Measurements from ENCODE around the gene EIF2A.
"Not testable (repeated sequence)": the region's sequence is repeated elsewhere in the genome, so short reads cannot be mapped to it uniquely, and the experiment has no call there.

Gene EIF2A

GRCh38 chr3:150546226-150547044 lies at the start of gene EIF2A, which contains the start of gene SERP1:
TSS of gene EIF2A (plus strand) at chr3:150546787. CDS start at chr3:150546803, 16 bp downstream.
TSS of gene SERP1 (minus strand) at chr3:150546496. CDS start at chr3:150546135, 361 bp downstream.
- peak within 1 kb of the TSS; percentile 95 for H3K4me3 ChIP-seq (ENCODE audit: low read depth, low read length)

GRCh38 chr3:150497956-150498355 lies 48.6 kb upstream of the EIF2A start:
- H3K4me3 ChIP-seq (ENCODE audit: low read depth, low read length): no peak overlapping the region

GRCh38 chr3:150500960-150501359 lies 45.6 kb upstream of the EIF2A start:
- not testable (repeated sequence) for H3K4me3 ChIP-seq (ENCODE audit: low read depth, low read length)

GRCh38 chr3:150503402-150504099 lies 43.0 kb upstream of the EIF2A start:
- H3K4me3 ChIP-seq (ENCODE audit: low read depth, low read length): no peak overlapping the region

- H3K4me3 ChIP-seq (ENCODE audit: low read depth, low read length): no peak overlapping the region
These were observed 42.1 kb upstream of the EIF2A start for GRCh38 chr3:150504483-150504882.

- no peak overlapping the region for H3K4me3 ChIP-seq (ENCODE audit: low read depth, low read length)
These were observed 38.2 kb upstream of the EIF2A start for GRCh38 chr3:150508401-150508800.

- no peak overlapping the region for H3K4me3 ChIP-seq (ENCODE audit: low read depth, low read length)
These were observed 36.8 kb upstream of the EIF2A start for GRCh38 chr3:150509780-150510179.

- H3K4me3 ChIP-seq (ENCODE audit: low read depth, low read length): no peak overlapping the region
These were observed 35.3 kb upstream of the EIF2A start for GRCh38 chr3:150511122-150511821.

- no peak overlapping the region for H3K4me3 ChIP-seq (ENCODE audit: low read depth, low read length)
These were observed 31.4 kb upstream of the EIF2A start for GRCh38 chr3:150515210-150515609.

GRCh38 chr3:150519026-150519425 lies 27.6 kb upstream of the EIF2A start:
- H3K4me3 ChIP-seq (ENCODE audit: low read depth, low read length): no peak overlapping the region

- H3K4me3 ChIP-seq (ENCODE audit: low read depth, low read length): no peak overlapping the region
These were observed 26.2 kb upstream of the EIF2A start for GRCh38 chr3:150520408-150520807.

GRCh38 chr3:150521463-150521862 lies 25.1 kb upstream of the EIF2A start:
- no peak overlapping the region for H3K4me3 ChIP-seq (ENCODE audit: low read depth, low read length)

- no peak overlapping the region for H3K4me3 ChIP-seq (ENCODE audit: low read depth, low read length)
These were observed 23.0 kb upstream of the EIF2A start for GRCh38 chr3:150523538-150523937.

GRCh38 chr3:150527464-150528255 lies 18.9 kb upstream of the EIF2A start:
- H3K4me3 ChIP-seq (ENCODE audit: low read depth, low read length): no peak overlapping the region

- no peak overlapping the region for H3K4me3 ChIP-seq (ENCODE audit: low read depth, low read length)
These were observed 18.2 kb upstream of the EIF2A start for GRCh38 chr3:150528354-150528797.

GRCh38 chr3:150531775-150532174 lies 14.8 kb upstream of the EIF2A start:
- no peak overlapping the region for H3K4me3 ChIP-seq (ENCODE audit: low read depth, low read length)

- H3K4me3 ChIP-seq (ENCODE audit: low read depth, low read length): no peak overlapping the region
These were observed 11.4 kb upstream of the EIF2A start for GRCh38 chr3:150535204-150535603.

- no peak overlapping the region for H3K4me3 ChIP-seq (ENCODE audit: low read depth, low read length)
These were observed 8.0 kb upstream of the EIF2A start for GRCh38 chr3:150538324-150539208.

GRCh38 chr3:150540297-150540696 lies 6.3 kb upstream of the EIF2A start:
- H3K4me3 ChIP-seq (ENCODE audit: low read depth, low read length): no peak overlapping the region

- H3K4me3 ChIP-seq (ENCODE audit: low read depth, low read length): no peak overlapping the region
These were observed 5.6 kb upstream of the EIF2A start for GRCh38 chr3:150540991-150541390.

Data from iPS-11a (cell line).